ENCODE measurements around the gene ADRM1.

DNA sequence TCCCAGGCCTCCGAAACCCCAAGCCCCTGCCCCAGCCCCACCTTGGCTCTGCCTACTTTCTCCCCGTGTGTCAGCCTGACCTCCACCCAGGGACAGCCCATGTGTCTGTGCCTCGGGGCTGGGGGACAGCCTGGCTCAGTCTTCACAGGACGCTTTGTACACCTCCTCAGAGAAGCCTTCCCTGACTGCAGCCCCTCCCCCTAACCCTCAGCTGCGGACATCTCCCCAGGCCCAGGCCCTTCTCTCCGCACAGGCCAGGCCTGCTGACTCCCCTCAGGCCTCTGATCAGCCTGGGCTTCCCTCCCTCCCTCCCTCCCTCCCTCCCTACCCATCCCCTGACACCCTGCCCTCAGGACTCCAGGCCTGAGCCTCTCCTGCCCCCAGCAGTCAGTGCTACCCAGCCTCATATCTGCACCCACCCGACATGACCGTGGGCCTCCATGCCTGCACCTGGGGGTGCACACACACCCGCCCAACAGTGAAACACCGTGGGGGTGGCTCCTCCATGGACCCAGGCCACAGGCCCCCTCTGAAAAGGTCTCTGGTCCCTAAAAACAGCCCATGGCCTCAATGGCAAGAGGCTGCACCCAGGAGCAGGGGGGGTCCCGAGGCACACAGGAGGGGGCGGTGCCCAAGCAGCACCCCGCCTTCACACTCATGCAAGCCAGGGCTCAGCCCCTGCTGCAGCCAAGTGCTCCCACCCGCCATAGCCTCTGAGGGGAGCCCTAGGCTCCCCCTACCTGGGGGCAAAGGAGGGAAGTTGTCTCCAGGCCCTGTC is 51.4 kb downstream of the ADRM1 start:
- TF ChIP-seq, protein P1, sequence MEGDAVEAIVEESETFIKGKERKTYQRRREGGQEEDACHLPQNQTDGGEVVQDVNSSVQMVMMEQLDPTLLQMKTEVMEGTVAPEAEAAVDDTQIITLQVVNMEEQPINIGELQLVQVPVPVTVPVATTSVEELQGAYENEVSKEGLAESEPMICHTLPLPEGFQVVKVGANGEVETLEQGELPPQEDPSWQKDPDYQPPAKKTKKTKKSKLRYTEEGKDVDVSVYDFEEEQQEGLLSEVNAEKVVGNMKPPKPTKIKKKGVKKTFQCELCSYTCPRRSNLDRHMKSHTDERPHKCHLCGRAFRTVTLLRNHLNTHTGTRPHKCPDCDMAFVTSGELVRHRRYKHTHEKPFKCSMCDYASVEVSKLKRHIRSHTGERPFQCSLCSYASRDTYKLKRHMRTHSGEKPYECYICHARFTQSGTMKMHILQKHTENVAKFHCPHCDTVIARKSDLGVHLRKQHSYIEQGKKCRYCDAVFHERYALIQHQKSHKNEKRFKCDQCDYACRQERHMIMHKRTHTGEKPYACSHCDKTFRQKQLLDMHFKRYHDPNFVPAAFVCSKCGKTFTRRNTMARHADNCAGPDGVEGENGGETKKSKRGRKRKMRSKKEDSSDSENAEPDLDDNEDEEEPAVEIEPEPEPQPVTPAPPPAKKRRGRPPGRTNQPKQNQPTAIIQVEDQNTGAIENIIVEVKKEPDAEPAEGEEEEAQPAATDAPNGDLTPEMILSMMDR (IDR thresholded peaks at IDR 0.05; ENCODE audit: low read depth, low read length) = no peak
- TF ChIP-seq EZH2phosphoT487 (IDR thresholded peaks at IDR 0.05; ENCODE audit: low read depth) = no peak

Measured in OCI-LY3 (cell line).